Measurements from ENCODE around the gene PPIL1.
"Not testable (repeated sequence)": the region's sequence is repeated elsewhere in the genome, so short reads cannot be mapped to it uniquely, and the experiment has no call there.

PPIL1 gene

GRCh38 chr6:36891153-36891552 lies 16.6 kb upstream of the PPIL1 start:
- H3K9me3 ChIP-seq (ENCODE audit: control insufficient read depth in 5 of 5, low read length in 5 of 5); H3K27ac ChIP-seq (ENCODE audit: low read depth, low read length); H3K27me3 ChIP-seq (ENCODE audit: control insufficient read depth in 5 of 5, insufficient read depth in 4 of 5, low read length in 5 of 5); H3K9ac ChIP-seq (ENCODE audit: low read length in 5 of 5); H3K4me3 ChIP-seq (ENCODE audit: low read depth in 1 of 5, low read length in 5 of 5): not testable (repeated sequence)
- Histone ChIP-seq H3K36me3 (ENCODE audit: control insufficient read depth in 5 of 5, insufficient read depth in 5 of 5, low read length in 5 of 5) (peaks cover 11 to 24% (median 13%) of the 10 kb centered on the region in 5 donors), H3K4me1 (ENCODE audit: control insufficient read depth in 5 of 5, insufficient read depth in 5 of 5, low read length in 5 of 5) (peaks cover 0 to 14% (median 9%) of the 10 kb centered on the region in 5 donors)

- H3K4me3 ChIP-seq (ENCODE audit: low read depth in 1 of 5, low read length in 5 of 5), result no peak overlapping the region
- H3K9ac ChIP-seq (ENCODE audit: low read length in 5 of 5), result no peak overlapping the region
- H3K27ac ChIP-seq (ENCODE audit: low read depth, low read length), result no peak overlapping the region
- peaks cover 0 to 20% (median 15%) of the 10 kb centered on the region in 5 donors for H3K4me1 ChIP-seq (ENCODE audit: control insufficient read depth in 5 of 5, insufficient read depth in 5 of 5, low read length in 5 of 5)
- H3K36me3 ChIP-seq (ENCODE audit: control insufficient read depth in 5 of 5, insufficient read depth in 5 of 5, low read length in 5 of 5), result peaks cover 5 to 18% (median 13%) of the 10 kb centered on the region in 5 donors
- no peaks in the 10 kb centered on the region for H3K9me3 ChIP-seq (ENCODE audit: control insufficient read depth in 5 of 5, low read length in 5 of 5)
- no peaks in the 10 kb centered on the region for H3K27me3 ChIP-seq (ENCODE audit: control insufficient read depth in 5 of 5, insufficient read depth in 4 of 5, low read length in 5 of 5)
Measured at GRCh38 chr6:36890112-36890663, 15.6 kb upstream of the PPIL1 start.

- peak overlapping the region in 1 of 5 donors; percentile 16 for H3K9ac ChIP-seq (ENCODE audit: low read length in 5 of 5)
- H3K27ac ChIP-seq (ENCODE audit: low read depth, low read length), result no peak overlapping the region
- H3K36me3 ChIP-seq (ENCODE audit: control insufficient read depth in 5 of 5, insufficient read depth in 5 of 5, low read length in 5 of 5), result peaks cover 0 to 8% (median 2%) of the 10 kb centered on the region in 5 donors
- H3K9me3 ChIP-seq (ENCODE audit: control insufficient read depth in 5 of 5, low read length in 5 of 5), result no peaks in the 10 kb centered on the region
- H3K27me3 ChIP-seq (ENCODE audit: control insufficient read depth in 5 of 5, insufficient read depth in 4 of 5, low read length in 5 of 5), result no peaks in the 10 kb centered on the region
- peaks cover 0 to 22% (median 17%) of the 10 kb centered on the region in 5 donors for H3K4me1 ChIP-seq (ENCODE audit: control insufficient read depth in 5 of 5, insufficient read depth in 5 of 5, low read length in 5 of 5)
- no peak overlapping the region for H3K4me3 ChIP-seq (ENCODE audit: low read depth in 1 of 5, low read length in 5 of 5)
Measured at GRCh38 chr6:36888654-36889481, 14.3 kb upstream of the PPIL1 start.

- Histone ChIP-seq H3K9ac (ENCODE audit: low read length in 5 of 5) (no peak overlapping the region), H3K27ac (ENCODE audit: low read depth, low read length) (no peak overlapping the region), H3K9me3 (ENCODE audit: control insufficient read depth in 5 of 5, low read length in 5 of 5) (no peaks in the 10 kb centered on the region), H3K4me1 (ENCODE audit: control insufficient read depth in 5 of 5, insufficient read depth in 5 of 5, low read length in 5 of 5) (peaks cover 0 to 22% (median 17%) of the 10 kb centered on the region in 5 donors), H3K4me3 (ENCODE audit: low read depth in 1 of 5, low read length in 5 of 5) (no peak overlapping the region), H3K36me3 (ENCODE audit: control insufficient read depth in 5 of 5, insufficient read depth in 5 of 5, low read length in 5 of 5) (peaks cover 0 to 8% (median 2%) of the 10 kb centered on the region in 5 donors), H3K27me3 (ENCODE audit: control insufficient read depth in 5 of 5, insufficient read depth in 4 of 5, low read length in 5 of 5) (no peaks in the 10 kb centered on the region)
Measured at GRCh38 chr6:36888115-36888643, 13.6 kb upstream of the PPIL1 start.

- H3K4me3 ChIP-seq (ENCODE audit: low read depth in 1 of 5, low read length in 5 of 5), result peak overlapping the region in 3 of 5 donors; percentile 91 to 94 (median 92)
- H3K4me1 ChIP-seq (ENCODE audit: control insufficient read depth in 5 of 5, insufficient read depth in 5 of 5, low read length in 5 of 5), result peaks cover 0 to 22% (median 17%) of the 10 kb centered on the region in 5 donors
- no peaks in the 10 kb centered on the region for H3K9me3 ChIP-seq (ENCODE audit: control insufficient read depth in 5 of 5, low read length in 5 of 5)
- H3K36me3 ChIP-seq (ENCODE audit: control insufficient read depth in 5 of 5, insufficient read depth in 5 of 5, low read length in 5 of 5), result peaks cover 0 to 2% (median 0%) of the 10 kb centered on the region in 5 donors
- H3K27ac ChIP-seq (ENCODE audit: low read depth, low read length), result no peak overlapping the region
- H3K27me3 ChIP-seq (ENCODE audit: control insufficient read depth in 5 of 5, insufficient read depth in 4 of 5, low read length in 5 of 5), result no peaks in the 10 kb centered on the region
- H3K9ac ChIP-seq (ENCODE audit: low read length in 5 of 5), result peak overlapping the region in 3 of 5 donors; percentile 85 to 90 (median 88)
Measured at GRCh38 chr6:36886950-36887618, 12.5 kb upstream of the PPIL1 start.

GRCh38 chr6:36885461-36886401 lies 11.1 kb upstream of the PPIL1 start, which contains the start of gene C6orf89:
C6orf89 (plus strand) TSS chr6:36885952; CDS start chr6:36899445, 13,493 bp downstream.
- peak within 1 kb of the TSS; percentile 88 to 96 (median 92) for H3K4me3 ChIP-seq (ENCODE audit: low read depth in 1 of 5, low read length in 5 of 5)
- H3K4me1 ChIP-seq (ENCODE audit: control insufficient read depth in 5 of 5, insufficient read depth in 5 of 5, low read length in 5 of 5), result peaks cover 0 to 22% (median 17%) of the 10 kb centered on the region in 5 donors

GRCh38 chr6:36884610-36885009 lies 10.0 kb upstream of the PPIL1 start:
- Histone ChIP-seq H3K4me1 (ENCODE audit: control insufficient read depth in 5 of 5, insufficient read depth in 5 of 5, low read length in 5 of 5) (peaks cover 0 to 22% (median 17%) of the 10 kb centered on the region in 5 donors), H3K27ac (ENCODE audit: low read depth, low read length) (no peak overlapping the region), H3K4me3 (ENCODE audit: low read depth in 1 of 5, low read length in 5 of 5) (no peak overlapping the region), H3K27me3 (ENCODE audit: control insufficient read depth in 5 of 5, insufficient read depth in 4 of 5, low read length in 5 of 5) (no peaks in the 10 kb centered on the region), H3K9me3 (ENCODE audit: control insufficient read depth in 5 of 5, low read length in 5 of 5) (no peaks in the 10 kb centered on the region), H3K36me3 (ENCODE audit: control insufficient read depth in 5 of 5, insufficient read depth in 5 of 5, low read length in 5 of 5) (no peaks in the 10 kb centered on the region), H3K9ac (ENCODE audit: low read length in 5 of 5) (no peak overlapping the region)

More at GRCh38 chr6:36885461-36886401, 11.1 kb upstream of the PPIL1 start, which contains the start of gene C6orf89:
- Histone ChIP-seq H3K9ac (ENCODE audit: low read length in 5 of 5) (peak within 1 kb of the TSS; percentile 38 to 93 (median 88)), H3K36me3 (ENCODE audit: control insufficient read depth in 5 of 5, insufficient read depth in 5 of 5, low read length in 5 of 5) (no peaks in the 10 kb centered on the region), H3K27ac (ENCODE audit: low read depth, low read length) (peak within 1 kb of the TSS; percentile 79), H3K9me3 (ENCODE audit: control insufficient read depth in 5 of 5, low read length in 5 of 5) (no peaks in the 10 kb centered on the region), H3K27me3 (ENCODE audit: control insufficient read depth in 5 of 5, insufficient read depth in 4 of 5, low read length in 5 of 5) (no peaks in the 10 kb centered on the region)

- peak overlapping the region in 4 of 5 donors; percentile 81 to 99 (median 92) for H3K9ac ChIP-seq (ENCODE audit: low read length in 5 of 5)
- H3K9me3 ChIP-seq (ENCODE audit: control insufficient read depth in 5 of 5, low read length in 5 of 5), result no peaks in the 10 kb centered on the region
- H3K27ac ChIP-seq (ENCODE audit: low read depth, low read length), result peak overlapping the region; percentile 94
- H3K4me3 ChIP-seq (ENCODE audit: low read depth in 1 of 5, low read length in 5 of 5), result peak overlapping the region; percentile 85 to 100 (median 94)
- peaks cover 0 to 4% (median 0%) of the 10 kb centered on the region in 5 donors for H3K27me3 ChIP-seq (ENCODE audit: control insufficient read depth in 5 of 5, insufficient read depth in 4 of 5, low read length in 5 of 5)
- peaks cover 0 to 18% (median 16%) of the 10 kb centered on the region in 5 donors for H3K4me1 ChIP-seq (ENCODE audit: control insufficient read depth in 5 of 5, insufficient read depth in 5 of 5, low read length in 5 of 5)
- H3K36me3 ChIP-seq (ENCODE audit: control insufficient read depth in 5 of 5, insufficient read depth in 5 of 5, low read length in 5 of 5), result peaks cover 0 to 6% (median 2%) of the 10 kb centered on the region in 5 donors
Measured at GRCh38 chr6:36875250-36875633, 639 bp upstream of the PPIL1 start.
